Stimulated activated CD4-positive, alpha-beta T cell treated with anti-CD3 and anti-CD28 coated beads, Interleukin-2, amount 100 ng/mL, for 48 hours (primary cell): Measurements from ENCODE around the gene OR3A1.
"Not testable (repeated sequence)": the region's sequence is repeated elsewhere in the genome, so short reads cannot be mapped to it uniquely, and the experiment has no call there.

ENCODE experiments used
- DNase-seq, 2 donors: peaks; one replicate each; pipeline ENCODE4 v3.0.0-alpha.2; 2020

The OR3A1 gene, protein sequence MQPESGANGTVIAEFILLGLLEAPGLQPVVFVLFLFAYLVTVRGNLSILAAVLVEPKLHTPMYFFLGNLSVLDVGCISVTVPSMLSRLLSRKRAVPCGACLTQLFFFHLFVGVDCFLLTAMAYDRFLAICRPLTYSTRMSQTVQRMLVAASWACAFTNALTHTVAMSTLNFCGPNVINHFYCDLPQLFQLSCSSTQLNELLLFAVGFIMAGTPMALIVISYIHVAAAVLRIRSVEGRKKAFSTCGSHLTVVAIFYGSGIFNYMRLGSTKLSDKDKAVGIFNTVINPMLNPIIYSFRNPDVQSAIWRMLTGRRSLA

DNA sequence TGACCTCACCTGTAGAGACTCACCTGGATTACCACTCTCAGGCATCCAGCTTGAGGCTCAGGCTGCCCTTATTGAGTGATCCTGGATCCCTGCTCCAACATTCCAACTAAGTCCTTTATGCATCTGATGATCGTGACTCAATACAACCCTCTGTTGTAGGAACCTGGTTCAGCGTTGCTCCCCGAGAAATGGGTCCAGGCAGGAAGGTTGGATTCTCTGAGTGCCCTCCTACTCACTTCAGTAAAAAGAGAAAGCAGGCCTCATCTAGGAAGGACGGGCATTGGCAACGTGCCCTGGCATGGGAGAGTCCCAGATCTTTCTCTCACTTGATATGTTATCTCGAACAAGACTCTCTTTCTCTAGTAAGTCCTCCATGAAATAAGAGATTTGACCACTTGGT lies at the start of gene OR3A1:
Gene OR3A1 (minus strand): TSS at position 101 of the 400 bp plus-strand sequence. CDS start 5,778 bp downstream, outside the sequence.
- DNase-seq = no peak

GRCh38 chr17:3342782-3343181 lies 44.6 kb upstream of the OR3A1 start:
- not testable (repeated sequence) for DNase-seq

GRCh38 chr17:3335876-3336275 lies 37.7 kb upstream of the OR3A1 start:
- DNase-seq = no peak

DNA sequence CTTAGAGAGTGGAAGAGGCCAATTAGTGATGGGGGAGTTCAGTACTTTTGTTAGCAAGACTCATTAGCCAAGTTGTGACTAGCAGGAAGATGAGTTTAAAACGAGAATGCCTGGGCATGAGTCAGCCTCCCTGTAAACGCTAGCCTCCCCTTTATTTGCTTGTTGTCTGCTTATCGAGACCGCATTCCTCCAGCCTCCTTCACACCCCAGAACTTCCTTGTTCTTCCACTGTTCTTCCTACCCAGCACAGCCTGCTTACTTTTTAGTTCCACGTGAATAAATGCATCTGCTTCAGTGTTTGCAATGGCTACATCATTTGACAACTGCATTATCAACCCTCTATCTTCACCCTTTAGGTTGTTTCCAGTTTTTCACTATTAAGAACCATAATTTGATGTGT lies 20.2 kb upstream of the OR3A1 start:
- DNase-seq = no peak

- DNase-seq = no peak
Observed at GRCh38 chr17:3316836-3317235, 18.7 kb upstream of the OR3A1 start.

- DNase-seq = no peak
Observed at GRCh38 chr17:3308603-3309002, 10.4 kb upstream of the OR3A1 start.

- no peak for DNase-seq
Observed at GRCh38 chr17:3295632-3296031, 2.5 kb downstream of the OR3A1 start.

- DNase-seq = not testable (repeated sequence)
Observed at GRCh38 chr17:3293548-3293947, 4.6 kb downstream of the OR3A1 start.

DNA sequence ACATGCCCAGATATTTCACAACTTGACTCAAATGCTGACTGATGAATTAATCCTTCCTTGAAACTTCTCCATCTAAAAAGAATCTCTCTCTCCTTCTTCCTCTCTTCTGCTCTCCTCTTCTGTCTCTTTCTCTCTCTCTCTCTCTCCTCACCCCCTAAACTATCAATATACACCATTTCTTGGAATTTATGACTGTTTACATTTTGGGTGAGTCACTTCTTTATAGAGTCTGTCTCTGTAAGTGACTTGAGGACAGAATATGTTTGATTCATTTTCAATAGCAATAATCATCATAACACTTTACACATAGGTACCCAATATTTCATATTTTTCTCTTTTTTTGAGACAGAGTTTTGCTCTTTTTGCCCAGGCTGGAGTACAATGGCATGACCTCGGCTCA lies 15.3 kb downstream of the OR3A1 start:
- DNase-seq = no peak

DNA sequence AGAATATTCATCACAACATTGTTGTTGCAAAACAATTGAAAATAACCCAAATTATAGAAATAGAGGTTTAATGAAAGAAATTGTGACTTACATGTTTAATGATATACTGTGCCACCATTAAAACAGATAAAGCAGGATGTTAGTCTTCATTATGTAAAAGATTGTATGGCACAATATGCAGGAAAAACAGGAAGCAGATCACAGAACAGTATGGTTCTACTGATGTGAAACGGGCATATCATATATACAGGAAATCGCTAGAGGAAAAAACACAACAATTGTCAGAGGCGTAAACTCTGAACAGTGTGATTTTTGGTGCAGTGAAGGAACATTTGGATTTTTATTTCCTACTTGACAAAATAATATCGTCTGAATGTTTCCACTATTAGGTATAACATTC lies 22.0 kb downstream of the OR3A1 start:
- no peak for DNase-seq

DNA sequence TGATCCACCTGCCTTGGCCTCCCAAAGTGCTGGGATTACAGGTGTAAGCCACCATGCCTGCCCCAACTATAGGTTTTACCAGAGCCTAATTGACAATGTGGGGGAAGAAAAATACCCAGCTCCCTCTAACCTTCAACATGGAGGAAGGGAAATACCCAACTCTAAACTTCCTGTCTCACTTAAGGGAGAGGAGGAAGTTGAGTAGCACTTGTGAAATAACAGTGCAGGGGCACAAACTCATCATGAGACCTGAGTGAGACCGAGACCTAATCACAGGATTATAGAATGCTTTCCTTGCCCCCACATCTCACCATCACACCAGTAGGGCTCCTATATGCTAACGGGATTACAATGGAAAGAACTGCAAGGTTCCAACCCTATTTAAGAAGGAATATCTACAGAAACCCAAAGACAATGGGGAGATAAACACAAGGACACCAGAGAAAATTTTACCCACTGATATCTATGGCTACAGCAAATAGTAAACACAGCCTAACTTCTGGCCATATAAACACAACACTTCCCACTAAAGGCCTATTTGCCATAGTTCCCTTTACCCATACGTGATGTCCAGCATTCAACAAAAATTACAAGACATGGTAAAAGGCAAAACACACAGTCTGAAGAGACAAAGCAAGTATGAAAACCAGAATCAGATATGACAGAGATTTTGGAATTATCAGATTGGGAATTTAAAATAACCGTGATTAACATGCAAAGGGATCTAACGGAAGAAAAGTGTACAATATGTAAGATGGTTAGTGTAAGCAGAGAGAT lies 26.9 kb downstream of the OR3A1 start:
- no peak for DNase-seq

DNA sequence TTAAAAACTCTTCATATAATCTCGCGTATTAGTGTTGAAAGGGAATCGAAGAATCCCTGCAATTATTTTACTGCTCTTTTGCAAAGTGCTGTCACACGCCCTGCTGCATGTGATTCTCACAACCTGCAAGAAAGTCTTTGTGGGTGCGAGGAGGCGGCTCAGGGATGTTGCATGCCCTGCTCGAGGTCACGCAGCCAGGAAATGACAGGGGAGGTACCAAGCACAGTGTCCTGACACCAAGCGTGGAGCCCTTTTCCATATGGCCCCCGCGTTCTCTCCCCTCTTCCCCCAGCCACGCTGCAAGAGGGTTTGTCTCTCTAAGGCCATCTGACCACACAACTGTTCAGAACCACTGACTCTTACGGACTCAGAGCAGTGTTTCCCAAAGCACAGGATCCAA lies 37.6 kb downstream of the OR3A1 start:
- DNase-seq = no peak

DNA sequence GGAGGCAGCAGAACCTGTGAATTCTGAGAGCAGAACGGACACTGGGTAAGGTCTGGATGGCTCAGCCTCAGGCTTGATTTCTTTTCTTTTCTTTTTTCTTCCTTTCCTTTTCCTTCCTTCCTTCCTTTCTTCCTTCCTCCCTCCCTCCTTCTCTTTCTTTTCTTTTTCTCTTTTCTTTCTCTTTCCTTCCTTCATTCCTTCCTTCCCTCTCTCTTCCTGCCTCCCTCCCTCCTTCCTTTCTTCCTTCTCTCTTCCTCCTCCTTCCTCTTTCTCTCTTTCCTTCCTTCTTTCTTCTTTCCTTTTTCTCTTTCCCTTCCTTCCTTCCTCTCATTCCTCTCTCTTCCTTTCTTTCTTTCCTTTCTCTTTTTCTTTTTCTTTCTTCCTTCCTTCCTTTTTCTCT lies 38.0 kb downstream of the OR3A1 start:
- no peak for DNase-seq

GRCh38 chr17:3256575-3256974 lies 41.6 kb downstream of the OR3A1 start:
- no peak for DNase-seq

GRCh38 chr17:3249013-3249412 lies 49.1 kb downstream of the OR3A1 start:
- not testable (repeated sequence) for DNase-seq

DNA sequence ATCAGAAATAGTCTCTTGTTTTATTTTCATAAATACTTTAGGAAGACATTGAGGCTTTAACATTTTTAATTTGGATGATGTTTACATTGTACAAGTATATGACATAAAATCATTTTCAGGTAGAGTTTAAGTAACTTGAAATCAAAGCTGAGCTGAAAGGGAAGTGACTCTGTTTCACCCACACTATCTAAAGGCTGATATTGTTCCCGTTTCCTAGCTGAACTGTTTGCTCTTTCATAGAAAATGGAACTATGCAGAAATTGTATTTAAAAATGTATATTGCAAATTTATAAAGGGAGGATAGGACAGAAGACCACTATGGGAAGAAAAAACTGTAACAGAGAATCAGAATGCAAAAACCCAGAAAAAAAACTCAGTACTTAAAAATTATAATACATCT lies 53.3 kb downstream of the OR3A1 start:
- DNase-seq = not testable (repeated sequence)

DNA sequence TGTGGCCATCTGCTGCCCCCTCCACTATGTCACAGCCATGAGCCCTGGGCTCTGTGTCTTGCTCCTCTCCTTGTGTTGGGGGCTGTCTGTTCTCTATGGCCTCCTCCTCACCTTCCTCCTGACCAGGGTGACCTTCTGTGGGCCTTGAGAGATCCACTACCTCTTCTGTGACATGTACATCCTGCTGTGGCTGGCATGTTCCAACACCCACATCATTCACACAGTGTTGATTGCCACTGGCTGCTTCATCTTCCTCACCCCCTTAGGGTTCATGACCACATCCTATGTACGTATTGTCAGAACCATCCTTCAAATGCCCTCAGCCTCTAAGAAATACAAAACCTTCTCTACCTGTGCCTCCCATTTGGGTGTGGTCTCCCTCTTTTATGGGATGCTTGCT lies 57.1 kb downstream of the OR3A1 start:
- not testable (repeated sequence) for DNase-seq
